T-helper 1 cell (primary cell): ENCODE measurements around the gene NCSTN.
A peak's percentile ranks its signal among the peaks of the same experiment; 100 is the strongest.

Experiments used
- DNase-seq, 5 donors: peaks; one replicate each; pipeline ENCODE4 v3.0.0-alpha.2; 2012 to 2020
- total RNA-seq, 4 donors: gene quantifications; one replicate each; lab custom pipeline; 2026; lab: John Stamatoyannopoulos, UW

The NCSTN gene
- total RNA-seq = 28.2 to 52.8 (median 46.2) reads per million in 4 donors

DNA sequence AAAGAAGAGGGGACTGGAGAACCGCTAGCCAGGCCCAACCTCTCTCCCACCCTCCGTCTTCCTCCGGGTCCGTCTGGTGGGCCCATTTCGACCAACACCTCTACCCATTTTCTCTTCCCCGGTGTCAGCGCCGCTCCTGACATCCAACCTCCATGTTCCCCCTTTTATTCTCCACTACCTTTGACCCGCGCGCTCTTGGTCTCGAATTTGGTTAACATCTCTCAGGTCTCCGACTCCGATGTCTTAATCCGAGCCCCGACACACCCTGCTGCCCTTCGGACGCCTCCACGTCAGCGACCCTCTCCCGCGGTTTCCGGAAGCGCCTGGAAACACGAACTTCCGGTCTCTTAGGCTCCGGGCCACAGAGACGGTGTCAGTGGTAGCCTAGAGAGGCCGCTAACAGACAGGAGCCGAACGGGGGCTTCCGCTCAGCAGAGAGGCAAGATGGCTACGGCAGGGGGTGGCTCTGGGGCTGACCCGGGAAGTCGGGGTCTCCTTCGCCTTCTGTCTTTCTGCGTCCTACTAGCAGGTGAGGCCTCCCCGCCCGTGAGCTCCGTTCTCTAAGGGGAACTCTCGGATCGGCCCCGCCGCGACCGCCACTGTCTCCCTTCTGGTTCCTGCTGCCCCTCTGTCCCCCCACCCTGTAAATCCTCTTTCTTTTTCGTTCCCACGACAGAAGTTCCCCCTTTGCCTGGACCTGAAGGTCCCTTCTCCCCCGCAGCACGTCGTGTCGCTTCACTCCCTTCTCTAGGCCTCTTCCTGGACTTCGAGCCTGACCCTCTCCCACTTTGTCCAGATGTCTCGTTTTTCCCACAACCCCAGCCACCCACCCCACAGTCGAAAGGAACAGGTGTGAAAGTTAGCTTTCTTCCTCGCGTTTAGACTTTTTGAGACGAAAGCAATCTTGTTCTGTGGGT lies at the start of gene NCSTN, which contains the start of gene COPA:
NCSTN (plus strand) TSS at position 431 of the 917 bp plus-strand sequence; CDS start at position 445, 14 bp downstream.
COPA (minus strand) TSS at position 298 of the 917 bp plus-strand sequence; CDS start at position 218, 80 bp downstream.
- DNase-seq = peak; percentile 78 to 93 (median 85)

DNA sequence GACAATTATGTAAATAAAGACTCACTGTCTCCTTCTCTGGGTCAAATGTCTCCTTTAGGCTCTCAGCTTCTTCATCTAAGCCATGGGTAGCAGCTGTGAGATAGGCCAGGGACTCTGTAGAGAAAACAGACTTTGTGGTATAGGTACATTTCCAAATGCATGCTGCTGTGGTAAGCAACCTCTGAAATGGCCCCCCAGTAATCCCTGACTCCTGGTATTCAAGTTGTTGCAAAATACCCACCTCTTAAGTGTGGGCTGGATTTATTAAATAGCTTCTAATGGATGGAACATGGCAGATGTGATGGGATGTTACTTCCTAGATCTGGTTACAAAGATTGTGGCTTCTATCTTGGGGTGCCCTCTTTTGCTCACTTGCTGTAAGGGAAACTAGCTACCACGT lies 47.1 kb upstream of the NCSTN start:
- no peak for DNase-seq

DNA sequence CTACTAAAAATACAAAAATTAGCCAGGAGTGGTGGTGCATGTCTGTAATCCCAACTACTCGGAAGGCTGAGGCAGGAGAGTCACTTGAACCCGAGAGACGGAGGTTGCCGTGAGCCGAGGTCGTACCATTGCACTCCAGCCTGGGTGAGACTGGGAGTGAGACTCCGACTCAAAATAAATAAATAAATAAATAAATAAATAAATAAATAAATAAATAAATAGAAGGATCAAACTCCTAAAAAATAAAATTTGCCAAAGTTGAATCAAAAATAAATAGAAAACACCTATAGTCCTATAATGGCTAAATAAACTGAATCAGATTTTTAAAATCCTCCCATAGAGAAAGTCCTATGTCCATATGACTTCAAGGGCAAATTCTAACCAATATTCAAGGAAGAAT lies 43.0 kb upstream of the NCSTN start:
- DNase-seq = no peak

DNA sequence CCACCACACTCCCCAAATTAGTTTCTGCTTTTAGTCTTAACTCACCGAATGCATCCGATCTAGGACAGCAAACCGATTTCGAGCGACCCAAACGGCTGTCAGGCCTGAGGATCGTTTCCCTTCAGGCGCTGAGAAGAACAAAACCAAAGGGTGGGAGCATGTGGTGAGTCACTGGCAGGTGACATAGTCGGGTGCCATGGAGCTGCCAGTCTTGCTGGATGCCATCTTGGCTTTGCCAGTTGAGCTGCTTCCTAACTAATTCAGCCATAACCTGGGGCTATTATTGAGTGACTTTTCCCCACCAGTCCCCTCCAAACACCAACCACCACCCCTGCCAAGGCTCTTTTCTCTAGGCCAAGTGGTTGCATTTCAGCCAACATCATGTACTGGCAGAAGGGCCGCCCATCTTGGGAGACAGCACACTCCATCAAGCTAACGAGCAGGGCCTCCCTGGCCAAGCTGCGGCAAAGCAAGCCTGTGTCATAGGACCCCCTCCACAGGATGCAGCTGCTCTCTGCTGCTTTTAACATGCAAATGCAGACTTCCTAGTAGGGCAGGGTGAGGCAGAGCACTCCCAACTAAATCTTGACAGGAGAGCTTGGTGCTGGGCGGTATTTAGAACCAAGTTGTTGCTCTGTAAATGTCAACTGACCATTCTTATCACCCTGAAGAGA lies 35.9 kb upstream of the NCSTN start:
- DNase-seq = no peak

DNA sequence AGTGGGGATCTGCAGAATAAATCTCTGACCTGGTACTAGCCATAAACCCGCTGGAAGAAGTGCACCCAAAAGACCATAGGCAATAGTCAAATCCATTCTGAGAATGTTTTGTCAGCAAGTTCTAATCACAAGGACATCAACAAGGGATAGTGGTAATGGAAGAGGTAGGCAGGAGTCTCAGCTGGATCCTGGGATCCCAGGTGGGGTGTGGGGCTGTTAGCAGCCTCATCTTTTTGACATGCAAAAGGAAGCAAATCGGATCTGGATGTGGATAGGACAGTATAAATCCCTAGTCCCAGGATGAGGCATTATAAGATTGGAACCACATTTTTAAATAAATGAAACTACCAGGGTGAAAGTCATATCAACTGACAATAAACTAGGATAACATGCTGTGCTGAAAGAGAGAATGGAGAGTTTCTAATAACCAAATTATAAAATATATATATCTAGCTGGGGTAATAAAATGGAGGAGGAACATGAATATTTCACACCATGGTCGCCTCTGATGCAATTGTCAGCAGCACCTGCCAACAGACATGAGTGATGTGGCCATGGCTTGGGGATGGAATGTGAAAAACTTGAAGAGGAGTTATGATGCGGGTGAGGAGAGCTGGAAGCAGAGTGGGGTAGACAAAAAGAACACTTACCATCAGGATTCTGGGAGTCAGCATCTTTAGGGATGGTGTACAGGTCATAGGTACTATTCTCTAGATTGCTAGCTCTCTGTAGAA lies 34.6 kb upstream of the NCSTN start:
- no peak for DNase-seq

DNA sequence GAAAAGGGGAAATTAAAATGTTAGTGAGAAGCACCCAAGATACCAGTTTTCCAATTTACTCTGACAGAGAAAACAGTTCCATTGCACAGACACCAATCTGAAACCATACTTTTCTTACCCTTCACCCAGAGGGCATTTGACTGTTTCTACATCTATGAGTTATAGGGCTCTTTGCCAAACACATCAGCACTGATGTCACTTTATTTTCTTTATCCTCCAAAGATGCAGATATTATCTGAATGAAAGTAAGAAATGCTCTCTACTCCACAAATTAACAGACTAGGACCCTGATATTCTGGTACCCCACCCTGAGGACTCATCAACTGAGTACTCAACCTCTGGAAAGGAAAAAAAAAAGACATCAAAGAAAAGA lies 34.0 kb upstream of the NCSTN start:
- no peak for DNase-seq

DNA sequence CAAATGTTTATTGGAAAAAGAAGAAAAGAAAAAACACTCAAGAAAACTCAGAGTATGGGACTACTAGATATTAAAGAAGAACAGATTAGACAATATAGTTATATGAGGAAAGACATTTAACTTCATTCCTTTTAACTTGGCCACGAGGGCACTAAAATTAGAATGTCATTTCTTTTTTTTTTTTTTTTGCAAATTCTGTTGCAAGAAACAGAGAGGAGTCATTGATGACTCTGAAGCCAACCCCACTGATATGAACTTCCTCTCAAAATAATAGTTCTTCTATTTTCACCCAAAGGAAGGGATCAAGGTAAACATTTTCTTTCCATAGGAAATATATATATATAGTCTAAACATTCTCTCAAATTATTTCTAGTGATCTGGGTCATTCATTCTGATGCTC lies 33.6 kb upstream of the NCSTN start:
- no peak for DNase-seq

DNA sequence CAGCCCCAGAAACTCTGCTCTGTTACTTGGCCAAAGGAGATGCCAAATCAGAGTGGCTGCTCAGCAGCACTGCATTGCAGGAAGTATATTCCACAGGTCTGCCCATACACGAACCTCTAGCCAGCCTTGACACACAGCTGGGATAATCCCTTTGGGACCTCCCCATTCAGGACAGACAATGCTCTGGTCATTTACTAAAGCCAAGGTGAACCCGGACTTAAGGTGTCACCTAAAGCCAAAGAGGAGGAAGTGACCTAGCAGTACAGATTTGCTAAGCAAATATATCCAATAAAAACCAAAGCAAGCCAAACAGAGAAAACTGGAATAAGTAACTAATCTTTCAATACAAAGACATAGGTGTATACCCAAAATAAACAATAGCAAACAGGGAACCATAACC lies 27.8 kb upstream of the NCSTN start:
- DNase-seq = no peak

DNA sequence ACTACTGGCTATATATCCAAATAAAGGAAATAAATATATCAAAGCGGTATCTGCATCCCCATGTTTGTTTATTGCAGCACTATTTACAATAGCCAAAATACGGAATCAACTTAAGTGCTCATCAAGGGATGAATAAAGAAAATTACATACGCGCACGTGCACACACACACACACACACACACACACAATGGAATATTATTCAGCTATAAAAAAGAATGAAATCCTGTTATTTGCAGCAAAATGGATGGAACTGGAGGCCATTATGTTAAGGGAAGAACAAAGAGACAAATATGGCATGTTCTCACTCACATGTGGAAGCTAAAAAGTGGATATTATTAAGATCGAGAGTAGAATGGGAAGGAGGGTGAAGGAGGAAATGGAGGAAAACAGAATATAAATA lies 20.4 kb upstream of the NCSTN start:
- DNase-seq = no peak

DNA sequence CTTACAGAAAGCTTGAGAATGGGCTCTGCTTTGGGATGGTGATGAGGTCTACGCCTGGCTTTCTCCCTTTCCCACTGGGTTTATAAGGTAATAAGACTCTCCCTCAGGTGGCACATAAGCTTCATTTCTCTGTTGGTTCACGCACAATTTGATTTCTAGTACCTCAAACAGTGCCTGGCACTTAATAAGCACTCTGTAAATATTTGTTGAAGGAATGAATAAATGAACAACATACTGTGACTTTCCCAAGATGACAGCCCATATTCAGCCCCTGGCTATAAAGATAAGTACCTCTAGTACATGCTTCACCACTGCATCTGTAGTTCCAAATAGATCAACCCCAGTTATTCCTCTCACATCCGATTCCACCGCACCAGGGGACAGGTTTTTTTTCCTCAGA lies 17.9 kb upstream of the NCSTN start:
- no peak for DNase-seq

DNA sequence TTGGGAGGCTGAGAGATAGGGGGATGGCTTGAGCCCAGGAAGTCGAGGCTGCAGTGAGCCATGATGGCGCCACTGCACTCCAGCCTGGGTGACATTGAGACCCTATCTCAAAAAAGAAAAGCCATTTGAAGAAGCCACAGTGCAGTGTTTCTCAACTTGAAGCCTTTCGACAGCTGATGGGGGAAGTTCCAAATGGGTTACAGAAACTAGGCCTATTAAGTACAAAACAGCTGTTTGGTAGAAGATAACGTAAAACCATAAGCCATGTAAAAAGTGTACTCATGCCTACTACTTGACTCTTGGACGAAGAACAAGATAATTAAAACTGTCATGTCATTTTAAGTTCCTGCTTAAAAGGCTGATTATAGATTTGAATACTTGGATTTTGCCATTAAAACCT lies 16.8 kb upstream of the NCSTN start:
- no peak for DNase-seq

DNA sequence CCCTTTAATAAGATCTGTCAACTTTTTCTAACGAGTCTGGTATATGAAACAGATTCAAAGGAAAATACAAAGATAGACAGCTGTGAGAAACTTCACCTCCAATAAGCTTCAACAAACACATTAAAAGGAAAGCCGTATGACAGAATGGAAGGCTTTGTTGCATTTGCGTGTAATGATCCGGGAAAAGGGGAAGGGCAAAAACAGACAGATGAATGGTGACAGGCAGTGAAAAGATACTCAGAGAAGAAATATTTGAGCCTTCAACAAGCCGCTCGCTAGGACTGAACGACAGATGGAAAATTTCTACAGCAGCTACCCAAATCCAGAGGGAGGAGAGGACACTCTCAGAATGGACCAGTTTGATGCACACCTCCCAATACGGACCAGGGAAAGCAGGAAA lies 15.0 kb upstream of the NCSTN start:
- no peak for DNase-seq

DNA sequence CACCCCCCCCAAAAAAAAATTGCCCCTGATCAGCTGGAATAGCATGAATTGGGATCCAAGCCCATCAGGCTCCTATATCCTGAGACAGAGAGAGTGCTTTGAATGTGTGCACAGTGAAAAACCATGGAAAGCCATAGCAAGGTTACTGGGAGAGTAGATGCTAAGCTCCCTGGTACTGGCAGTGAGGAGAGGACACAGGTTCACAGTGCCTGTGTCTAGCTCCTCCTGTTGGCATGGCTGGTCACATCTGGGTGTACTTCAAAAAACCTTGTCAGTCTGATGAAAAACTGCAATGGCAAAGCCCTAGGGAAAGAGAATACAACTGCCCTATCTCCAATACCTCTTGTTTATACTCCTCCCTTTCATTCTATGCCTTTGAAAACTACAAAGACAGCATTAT lies 13.1 kb upstream of the NCSTN start:
- no peak for DNase-seq

DNA sequence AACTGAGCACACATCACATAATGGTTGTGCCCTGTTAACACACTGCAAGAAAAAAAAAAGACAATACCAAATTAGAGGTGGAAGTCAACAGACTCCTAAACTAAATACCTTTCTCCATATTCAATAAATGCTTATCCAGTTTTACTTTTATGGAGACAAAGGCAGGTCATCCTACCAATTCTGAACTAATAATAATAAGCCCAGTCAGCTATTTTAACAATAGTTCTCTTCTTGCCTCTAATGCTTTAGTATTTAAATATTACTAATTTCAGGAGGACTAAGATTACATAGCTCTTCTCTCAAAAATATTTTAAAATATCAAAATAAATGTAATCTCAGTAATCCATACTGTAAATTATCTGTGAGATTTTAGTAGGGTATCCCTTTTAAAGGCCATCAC lies 10.7 kb upstream of the NCSTN start:
- no peak for DNase-seq

DNA sequence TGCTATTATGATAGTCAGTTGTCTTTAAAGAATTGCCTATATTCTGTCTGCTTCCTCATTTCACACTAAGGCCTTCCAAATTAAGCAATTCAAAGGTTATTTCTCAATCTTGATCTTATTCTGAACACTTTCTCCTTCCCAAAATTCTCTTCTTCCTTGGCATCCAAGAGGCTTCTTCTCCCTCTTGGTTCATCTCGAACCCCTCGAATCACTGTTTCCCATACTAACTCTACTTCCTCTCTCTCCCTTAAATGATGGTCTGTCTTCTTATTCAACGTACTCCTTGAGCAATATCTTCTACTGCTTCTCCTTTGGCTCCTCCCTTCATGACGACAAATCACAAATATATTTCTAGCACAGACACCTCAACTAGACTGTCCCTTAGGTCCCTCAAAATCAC lies 4.6 kb upstream of the NCSTN start:
- no peak for DNase-seq

DNA sequence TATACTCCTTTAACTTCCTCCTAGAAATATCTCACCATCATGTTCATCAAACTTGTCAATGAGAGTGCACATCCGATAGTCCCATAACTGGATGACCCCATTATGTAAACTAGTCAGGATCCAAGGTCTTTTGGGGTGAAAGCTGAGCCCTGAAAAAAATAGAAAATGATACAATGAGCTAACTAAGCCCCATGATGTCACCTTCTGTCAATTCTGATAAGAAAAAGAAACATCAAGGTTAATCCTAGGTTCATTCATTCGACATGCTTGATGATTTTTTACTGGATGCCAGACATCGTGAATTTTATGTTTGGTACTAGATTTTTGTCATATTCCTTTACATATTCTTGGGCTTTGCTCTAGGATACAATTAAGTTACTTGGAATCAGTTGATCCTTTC lies 3.0 kb upstream of the NCSTN start:
- no peak for DNase-seq

DNA sequence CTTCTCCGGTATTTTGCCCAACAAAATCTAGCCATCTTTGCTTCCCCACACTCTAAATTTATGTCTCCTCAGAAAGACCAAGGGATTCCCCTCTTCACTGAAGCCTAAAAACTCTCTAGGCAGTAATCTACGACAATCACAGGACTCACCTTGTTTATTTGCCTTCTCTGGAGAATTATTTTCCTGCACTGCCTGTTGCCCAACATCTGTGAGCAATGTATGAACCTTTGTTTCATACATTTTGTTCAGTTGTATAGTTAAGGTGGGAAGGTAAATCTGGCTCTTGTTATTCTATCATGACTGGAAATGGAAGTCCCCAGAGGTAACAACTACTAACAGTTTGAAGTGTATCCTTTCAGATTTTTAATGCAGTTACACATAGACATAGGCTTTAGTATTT lies 2.3 kb upstream of the NCSTN start:
- no peak for DNase-seq

DNA sequence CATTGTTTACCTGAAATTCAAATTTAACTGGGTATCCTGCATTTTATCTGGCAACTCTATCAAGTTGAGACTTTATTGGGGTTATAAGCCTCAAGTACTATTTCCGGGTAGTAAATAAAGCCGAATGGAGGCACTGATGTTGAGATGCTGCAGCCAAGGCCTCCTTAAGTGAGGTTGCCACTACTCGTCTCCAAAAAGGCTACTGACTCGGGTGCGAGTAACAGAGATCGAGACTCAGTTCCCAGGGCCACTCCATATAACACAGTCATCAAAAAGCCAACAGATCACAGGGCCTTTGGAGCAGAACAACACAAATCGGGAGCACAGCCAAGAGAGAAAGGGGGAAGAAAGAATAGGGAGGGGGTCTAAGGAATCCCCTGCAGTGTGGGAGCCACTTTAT lies 657 bp upstream of the NCSTN start:
- peak in 2 of 5 donors; percentile 4 to 31 for DNase-seq

DNA sequence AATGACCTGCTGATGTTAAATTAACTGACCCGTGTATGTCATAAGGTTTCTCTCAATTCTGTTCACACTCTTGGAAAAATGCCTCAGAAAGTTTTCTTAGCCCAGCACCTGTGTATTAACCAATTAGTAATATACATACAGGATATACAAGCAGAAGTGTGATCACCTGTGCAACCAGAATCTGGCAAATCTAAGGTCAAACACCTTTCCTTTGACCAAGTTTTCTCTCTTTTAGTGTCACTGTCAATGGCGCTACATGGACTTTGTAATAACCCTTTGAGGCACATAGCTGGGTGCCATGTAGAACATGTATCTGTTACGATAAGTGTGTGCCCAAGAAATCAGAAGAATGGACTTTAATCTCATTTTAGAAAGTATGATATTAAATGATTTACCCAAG lies 1.1 kb downstream of the NCSTN start:
- DNase-seq = no peak

DNA sequence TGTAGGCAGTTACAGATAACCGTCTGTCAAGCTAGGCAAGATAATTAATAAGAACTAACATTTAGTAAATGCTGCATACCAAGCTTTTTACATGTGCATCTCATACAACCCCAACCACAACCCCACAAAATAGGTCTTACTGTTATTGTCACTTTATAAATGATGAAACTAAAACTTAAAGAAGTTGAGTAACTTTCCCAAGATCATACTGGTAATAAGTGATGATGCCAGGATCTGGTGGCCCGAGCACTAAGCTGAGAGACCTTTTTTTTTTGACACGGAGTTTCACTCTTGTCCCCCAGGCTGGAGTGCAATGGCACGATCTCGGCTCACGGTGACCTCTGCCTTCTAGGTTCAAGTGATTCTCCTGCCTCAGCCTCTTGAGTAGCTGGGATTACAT lies 1.8 kb downstream of the NCSTN start:
- no peak for DNase-seq

DNA sequence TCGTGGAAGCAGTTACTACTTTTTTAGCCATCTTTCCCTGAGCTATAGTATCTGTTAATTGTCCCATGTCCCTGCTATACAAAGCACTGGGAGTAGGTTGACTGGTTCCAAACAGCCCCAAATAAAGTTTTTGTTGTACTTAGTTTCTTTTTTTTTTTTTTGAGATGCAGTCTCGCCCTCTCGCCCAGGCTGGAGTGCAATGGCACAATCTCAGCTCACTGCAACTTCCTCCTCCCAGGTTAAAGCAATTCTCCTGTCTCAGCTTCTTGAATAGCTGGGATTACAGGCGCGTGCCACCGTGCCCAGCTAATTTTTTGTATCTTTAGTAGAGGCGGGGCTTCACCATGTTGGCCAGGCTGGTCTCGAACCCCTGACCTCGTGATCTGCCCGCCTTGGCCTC lies 3.3 kb downstream of the NCSTN start:
- DNase-seq = no peak

DNA sequence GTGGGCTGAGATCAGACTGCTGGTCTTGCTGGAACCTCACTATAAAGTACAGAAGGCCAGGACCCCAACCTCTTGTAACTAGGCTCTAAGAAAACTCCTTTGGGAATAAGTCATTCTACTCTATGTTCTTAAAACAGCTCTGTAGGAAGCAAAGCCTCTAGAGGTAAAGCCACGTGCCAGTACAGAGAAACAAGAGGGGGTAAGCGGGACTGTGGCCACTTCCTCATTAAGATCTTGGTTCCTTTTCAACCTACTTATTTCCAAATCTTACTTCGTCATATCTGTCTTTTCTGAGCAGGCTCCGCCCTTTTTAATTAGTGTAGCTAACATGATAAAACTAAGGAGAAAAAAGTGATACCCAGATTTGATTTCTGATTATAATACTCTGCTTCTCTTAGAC lies 3.8 kb downstream of the NCSTN start:
- no peak for DNase-seq

DNA sequence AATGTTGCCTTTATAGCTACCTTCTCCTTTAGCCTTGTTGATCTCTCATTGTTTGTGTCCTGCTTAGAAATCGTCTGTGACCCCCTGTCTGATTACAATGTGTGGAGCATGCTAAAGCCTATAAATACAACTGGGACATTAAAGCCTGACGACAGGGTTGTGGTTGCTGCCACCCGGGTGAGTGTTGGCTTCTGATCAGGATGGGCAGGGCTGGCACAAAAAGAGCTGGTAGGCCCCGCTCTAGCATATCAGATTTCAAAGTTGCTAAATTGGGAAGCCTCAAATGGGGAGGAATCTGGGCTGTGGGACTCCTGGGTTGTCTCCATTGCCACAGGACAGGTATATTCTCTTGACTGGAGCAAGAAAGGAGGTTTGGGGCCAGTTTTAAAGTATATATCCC lies 8.4 kb downstream of the NCSTN start:
- DNase-seq = no peak
